HG03280 (cell line): ENCODE results near the gene MIOX.

Experiments
- ATAC-seq: cut with Tn5 transposase; IDR thresholded peaks from one replicate; pipeline ENCODE4 v1.9.1; 2021; ENCODE audit warnings: mild to moderate bottlenecking, moderate library complexity; ENCODE audit not compliant: unreplicated experiment

MIOX gene

GRCh38 chr22:50489363-50490243 lies 2.9 kb downstream of the MIOX start:
- ATAC-seq, result no peak

DNA sequence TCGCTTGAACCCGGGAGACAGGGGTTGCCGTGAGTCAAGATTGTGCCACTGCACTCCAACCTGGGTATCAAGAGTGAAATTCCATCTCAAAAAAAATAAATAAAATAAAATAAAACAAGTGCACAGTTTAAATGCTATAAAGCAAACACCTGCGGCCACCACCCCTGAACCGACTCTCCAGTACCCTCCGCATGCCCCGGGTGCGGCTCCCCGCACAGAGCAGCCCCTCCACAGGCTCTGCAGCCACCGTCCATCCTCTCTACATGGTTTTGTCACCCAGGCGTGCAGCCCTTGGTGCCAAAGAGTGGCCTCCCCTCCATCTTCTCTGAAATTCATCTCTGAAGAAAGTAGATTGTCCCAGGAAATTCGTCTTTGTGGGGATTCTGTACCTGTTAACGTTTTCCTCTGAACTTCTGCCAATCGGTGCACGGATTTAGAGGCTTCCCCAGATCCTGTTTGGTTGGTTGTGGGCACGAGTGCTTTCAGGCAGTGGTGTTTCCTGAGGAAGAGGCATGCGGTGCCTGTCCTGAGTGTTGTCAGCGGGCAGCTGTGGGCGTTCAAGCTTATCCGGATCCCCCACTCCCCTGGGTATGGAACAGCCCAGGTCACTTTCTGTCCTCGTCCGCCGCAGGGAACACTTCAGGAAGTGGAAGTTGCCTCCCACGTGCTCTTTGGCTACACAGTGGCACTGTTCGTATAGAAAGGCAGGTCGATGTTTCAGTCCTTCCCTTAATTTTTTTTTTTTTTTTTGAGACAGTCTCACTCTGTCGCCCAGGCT lies 4.1 kb downstream of the MIOX start:
- ATAC-seq, result no peak

GRCh38 chr22:50497093-50497492 lies 10.4 kb downstream of the MIOX start:
- no peak for ATAC-seq

DNA sequence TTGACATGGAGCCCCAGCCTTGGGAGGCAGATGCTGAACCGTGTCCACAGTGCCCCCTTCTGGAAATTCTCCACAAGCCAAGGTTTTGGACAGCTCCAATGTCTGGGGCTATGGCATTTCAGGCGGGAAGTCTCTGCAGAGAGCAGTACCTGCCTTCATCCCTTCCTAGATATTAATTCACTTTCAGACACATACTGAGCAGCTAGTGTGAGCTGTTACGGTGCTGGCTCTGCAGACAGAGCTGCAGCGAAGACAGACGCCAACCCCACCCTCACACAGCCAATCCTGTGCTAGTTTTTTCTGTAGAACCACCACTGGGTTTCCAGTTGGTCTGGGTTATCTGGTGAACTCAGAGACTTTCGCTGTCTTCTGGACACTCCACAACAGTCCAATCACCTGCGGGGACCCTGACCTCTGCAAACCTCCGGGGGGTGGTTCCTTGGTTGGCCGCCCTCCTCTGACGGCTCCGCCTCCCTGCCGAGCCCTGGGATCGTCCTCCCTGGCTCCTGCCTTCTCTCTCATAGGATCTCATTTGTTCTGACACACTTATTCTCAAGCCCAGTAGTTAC lies 11.7 kb downstream of the MIOX start:
- no peak for ATAC-seq

DNA sequence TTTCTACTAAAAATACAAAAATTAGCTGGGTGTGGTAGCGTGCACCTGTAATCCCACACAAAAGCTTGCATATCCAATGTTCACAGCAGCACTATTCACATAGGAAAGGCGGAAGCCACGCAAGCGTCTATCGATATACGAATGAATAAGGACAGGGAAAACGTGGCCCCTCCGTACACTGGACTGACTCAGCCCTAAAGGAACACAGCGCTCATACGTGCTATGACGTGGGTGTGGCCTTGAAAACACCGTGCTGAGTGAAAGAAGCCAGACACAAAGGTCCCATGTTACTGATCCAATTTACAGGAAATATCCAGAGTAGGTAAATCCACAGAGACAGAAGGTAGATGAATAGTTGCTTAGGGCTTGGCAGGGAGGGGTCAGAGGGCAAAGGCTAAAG lies 13.8 kb downstream of the MIOX start:
- ATAC-seq, result no peak

DNA sequence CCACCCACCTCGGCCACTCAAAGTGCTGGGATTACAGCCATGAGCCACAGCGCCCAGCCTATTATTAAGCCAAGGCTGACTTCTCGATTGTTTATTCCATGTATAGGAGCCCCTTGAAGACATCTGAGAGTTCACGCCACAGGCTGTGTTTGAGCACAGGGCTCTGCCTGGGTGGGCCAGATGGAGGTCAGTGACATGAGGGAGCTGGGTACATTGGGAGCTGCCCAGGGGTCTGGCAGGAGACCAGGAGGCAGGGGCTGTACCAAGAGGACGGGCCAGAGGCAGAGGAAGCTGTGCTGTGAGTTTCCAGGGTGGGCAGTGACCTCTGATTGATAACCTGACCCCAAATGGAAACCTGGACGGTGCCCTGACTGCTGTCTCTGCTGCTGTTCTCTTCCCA lies 15.4 kb downstream of the MIOX start:
- no peak for ATAC-seq

DNA sequence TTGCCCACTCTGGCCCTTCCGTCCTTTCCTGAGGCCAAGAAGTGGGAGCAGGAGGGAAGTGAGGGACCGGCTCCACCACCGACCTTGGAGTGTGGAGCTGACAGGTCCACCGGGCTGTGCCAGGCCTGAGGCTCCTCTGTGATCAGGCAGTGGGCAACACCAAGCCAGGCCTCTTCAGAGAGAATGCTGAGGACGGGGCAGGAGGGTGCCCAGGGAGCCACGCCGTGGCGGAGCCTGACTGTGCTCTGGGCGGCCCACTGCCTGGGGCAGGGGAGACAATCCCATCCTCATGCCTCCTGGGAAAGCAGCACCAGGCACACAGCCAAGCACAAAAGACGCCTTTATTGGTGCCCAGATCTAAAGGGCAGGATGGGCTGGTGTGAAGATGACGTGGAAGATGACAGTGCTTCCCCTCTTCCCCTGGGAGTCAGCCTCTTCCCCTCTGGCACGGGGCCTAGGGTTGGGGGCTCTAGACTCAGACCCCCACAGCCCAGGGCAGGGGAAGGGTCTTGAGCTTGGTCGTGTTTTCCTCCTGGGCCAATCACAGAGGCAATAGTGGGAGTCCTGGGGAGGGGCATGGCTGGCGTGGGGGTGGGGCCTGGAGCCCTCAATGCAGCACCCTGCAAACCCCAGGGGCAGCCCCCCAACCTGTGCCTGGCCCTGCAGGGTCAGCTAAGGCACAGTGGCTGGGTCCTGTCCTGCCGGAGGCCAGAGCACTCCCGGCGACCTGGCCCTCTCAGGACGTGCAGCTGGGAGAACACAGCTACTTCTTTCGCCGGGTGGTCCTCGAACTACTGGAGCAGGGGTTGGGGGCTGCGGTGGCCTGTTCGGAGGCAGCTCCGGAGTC lies 16.2 kb downstream of the MIOX start:
- no peak for ATAC-seq

- ATAC-seq, result no peak
These were observed 17.0 kb downstream of the MIOX start for GRCh38 chr22:50503475-50504145.

DNA sequence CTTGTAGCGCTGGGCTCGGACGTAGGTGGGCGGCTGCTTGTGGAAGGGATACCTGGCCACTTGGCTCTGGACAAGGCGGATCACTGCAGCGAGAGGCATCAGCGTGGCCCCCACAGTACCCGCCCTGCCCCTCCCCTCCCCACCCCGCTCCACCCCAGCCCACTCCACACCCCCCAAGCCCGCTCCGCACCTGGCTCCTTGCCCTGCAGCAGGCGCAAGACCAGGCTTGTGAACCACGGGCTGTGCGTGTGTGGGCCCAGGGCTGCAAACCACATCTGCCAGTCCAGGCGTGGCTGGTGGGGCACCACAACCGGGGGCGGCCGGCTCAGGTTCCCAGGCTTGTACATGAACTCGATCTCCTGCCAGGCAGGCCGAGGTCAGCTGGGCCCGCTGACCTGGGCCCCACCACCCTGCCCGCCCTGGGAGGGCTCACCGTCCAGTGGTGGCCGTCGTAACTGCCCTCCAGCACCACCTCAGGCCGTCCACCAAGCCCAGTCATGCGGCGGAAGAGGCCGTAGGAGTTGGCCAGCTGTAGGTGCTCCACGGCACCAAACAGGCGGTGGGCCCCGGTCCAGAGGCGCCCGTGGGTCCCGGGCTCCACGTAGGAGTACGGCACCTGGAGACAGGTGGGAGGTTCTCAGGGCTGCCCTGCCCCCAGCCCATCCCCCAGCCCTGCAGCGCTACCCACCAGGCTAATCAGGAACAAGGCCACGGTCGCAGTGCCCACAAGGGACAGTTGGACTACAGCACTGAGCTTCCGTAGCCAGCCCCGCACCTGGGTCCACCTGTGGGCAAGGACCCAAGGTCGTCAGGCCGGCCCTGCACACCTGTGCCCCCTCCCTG lies 17.9 kb downstream of the MIOX start:
- no peak for ATAC-seq

DNA sequence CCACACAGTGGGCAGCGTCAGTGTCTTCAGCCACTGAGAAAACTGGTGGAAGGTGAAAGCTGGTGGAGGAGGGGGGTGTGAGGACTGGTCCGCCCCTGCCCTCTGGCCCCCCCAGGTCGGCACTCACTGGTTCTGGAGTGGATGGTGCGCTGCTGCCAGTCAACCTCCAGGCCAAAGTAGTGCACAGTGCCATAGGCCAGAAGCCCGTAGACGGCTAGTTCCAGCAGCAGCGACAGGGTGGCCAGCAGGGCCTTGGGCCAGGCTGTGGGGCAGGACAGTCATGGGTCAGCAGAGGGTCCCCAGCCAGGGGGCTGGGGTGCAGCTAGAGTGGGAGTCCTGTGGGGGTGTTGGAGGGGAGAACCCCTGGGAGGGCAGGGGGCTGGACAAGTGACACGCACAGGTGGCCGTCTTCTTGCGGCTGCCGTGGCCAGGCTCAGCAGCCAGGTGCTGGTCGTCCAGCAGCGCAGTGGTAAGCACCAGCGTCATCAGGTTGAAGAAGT lies 18.7 kb downstream of the MIOX start:
- no peak for ATAC-seq

GRCh38 chr22:50505776-50506610 lies 19.3 kb downstream of the MIOX start:
- ATAC-seq, result no peak

DNA sequence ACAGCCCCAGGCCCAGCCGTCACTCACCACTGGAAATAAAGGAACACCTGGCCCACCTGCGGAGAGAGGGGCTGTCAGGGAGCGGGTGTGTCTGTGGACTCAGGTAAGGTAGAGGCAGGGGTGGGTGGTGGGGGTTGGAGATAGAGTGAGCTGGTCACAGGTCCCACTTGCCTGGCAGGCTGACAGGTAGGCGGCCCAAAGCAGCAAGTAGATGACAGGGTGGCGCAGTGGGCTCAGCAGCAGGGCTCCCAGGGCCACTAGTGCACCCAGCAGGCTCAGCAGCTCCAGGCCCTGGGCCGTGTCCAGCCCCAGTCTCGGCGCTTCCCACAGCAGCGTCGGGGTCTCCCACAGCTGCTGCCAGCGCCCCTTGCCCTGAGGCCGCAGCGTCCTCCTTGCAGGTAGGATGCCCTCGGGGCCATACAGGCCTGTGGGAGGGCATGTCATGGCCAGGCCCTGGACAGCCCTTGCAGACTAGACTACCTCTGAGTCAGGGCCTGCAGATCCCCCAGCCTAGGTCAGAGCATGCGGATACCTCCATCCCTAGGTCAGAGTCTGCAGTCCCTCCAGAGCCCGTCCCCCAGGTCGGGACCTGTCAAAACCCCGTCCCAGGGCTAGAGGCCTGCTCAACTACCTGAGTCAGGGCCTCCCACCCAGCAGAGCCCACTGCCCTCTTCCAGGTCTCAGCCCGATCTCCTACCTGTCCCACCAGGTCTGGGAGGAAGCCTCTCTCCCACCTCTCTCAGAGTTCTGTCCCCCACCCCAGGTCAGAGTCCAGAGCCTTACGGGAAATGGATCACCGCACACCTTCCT lies 20.2 kb downstream of the MIOX start:
- peak; percentile 2 for ATAC-seq

DNA sequence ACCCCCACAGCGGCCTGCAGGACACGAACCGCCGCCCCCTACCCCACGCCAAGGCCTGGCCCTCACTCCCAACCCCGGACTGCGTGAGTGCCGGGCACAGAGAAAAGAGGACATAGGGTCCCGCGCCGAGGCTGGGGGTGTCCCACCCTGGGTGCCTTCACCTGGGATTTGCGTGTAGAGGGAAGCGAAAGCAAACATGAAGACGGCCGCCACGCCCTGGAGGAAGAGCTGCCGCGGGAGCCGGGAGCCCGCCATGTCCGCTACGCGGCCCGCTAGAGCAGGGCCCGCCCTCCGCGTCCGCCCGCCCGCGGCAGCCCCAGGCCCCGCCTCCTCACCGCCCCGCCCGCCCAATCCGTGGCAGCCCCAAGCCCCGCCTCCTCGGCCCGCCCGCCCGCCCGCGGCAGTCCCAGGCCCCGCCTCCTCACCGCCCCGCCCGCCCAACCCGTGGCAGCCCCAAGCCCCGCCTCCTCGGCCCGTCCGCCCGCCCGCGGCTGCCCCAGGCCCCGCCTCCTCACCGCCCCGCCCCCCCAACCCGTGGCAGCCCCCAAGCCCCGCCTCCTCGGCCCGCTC lies 20.8 kb downstream of the MIOX start, which contains the start of gene LMF2:
TSS of gene LMF2 (minus strand) at position 282 of the 570 bp plus-strand sequence. CDS start at position 255, 27 bp downstream.
- ATAC-seq, result peak; percentile 66

GRCh38 chr22:50507991-50508884 lies 21.6 kb downstream of the MIOX start, which contains the start of gene NCAPH2:
Gene NCAPH2 (plus strand): TSS chr22:50508224. CDS start chr22:50508338, 114 bp downstream.
- peak; percentile 68 for ATAC-seq

DNA sequence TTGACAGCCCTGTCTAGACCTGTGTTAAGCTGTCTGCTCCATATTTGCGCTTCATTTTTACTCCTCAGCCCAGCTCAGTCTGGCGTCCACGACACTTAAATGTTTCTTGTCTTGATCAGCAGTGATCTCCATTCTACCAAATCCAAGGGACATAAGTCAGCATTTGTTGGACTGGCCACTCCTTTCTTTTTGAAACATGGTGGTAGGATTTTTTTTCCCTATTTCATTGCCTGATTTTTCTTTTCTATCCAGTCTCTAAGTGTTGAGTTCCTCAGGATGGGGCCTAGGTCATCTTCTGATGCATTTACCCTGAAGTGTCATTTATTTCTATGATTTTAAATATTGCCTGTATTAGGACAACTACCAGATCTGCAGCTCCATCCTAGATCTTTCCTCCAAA lies 22.2 kb downstream of the MIOX start:
- ATAC-seq, result no peak

- ATAC-seq, result no peak
These were observed 26.5 kb downstream of the MIOX start for GRCh38 chr22:50513175-50513574.
